GM11168 (cell line): ENCODE results near the gene ROCK2.
"Not testable (repeated sequence)": the region's sequence is repeated elsewhere in the genome, so short reads cannot be mapped to it uniquely, and the experiment has no call there.

Source experiments
- in situ Hi-C: fragments of 300-500 bp; cut with MboI; formaldehyde crosslinking; loops from one replicate; pipeline ENCODE4 v1.12.0; 2022; ENCODE audit warnings: low sequenced_read_pairs; ENCODE audit not compliant: unreplicated experiment

ROCK2 gene

DNA sequence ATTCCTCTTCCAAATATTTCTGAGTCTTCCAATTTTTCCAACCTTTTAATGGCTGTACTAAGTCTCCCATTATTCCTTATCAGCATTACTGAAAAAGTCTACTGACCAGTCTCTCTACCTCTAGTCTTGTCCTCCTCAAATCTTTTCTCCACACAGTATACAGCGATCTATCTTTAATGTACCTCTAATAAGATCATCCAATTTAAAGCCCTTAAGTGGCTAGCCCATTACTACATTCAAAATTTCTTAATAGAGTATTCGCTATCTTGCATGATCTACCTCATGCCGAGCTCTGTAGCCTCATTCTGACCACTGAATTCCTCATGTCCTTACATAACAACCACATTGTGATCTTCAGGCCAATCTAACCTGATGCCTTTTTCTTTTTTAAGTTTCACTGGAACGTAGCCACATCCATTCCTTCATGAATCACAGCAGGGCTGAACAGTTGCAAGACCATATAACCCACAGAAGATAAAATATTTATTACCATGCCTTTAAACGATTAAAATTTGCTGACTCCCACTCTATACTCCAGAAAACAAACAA, 131.3 kb downstream of the ROCK2 start:
- in situ Hi-C loops: no loop called here

DNA sequence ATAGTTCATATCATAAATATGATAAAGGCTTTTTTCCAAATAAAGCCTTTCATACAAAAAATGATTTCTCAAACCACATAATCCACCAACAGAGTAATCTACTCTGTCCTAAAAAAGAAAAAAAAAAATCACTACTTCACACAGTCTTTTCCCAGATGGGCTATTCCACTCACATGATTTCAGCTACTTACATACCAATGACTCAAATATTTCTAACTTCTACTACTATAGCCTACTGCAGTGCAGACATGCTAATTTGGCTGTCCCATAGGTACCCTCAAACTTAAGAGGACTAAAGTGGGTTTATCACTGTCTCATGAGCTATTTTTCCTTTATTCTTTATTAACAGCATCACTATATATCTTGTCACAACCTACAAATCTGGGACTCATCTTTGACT, 131.8 kb downstream of the ROCK2 start:
- in situ Hi-C loops: no loop called here

DNA sequence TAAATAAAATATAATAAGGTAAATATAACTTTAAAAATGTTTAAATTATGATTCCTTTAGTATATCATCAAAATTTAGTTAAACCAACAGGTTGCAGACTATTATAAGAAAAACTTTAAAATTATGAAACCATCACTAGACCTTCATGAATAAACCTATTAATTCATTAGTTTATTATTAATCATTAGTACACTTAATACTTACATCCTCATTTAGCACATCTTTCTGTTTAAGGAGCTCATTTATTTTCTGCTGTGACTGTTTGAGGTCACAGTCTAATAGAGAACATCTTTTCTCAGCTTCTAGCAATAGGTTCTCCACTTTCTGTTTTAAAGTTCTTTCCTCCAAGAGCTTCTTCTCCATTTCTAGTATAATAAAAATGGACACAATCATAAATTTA, 136.4 kb downstream of the ROCK2 start:
- in situ Hi-C loops: no loop called here

DNA sequence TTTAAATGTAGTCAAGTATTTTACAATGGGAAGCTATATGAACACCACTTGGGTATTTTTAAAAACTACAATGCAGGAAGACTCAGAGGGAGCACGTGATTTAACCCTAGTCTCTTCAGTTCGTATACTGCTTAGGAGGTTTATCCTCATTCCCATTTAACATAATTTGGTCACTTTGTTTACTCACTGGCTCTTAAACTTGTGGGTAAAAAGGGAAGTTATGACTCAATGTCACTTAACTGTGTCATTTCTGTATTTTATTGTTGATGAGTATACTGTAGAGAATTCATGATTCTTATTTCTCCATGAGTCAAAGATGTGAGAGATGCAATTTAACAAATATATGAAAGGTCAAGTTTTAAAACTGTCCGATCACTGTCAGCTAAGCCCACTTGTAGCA, 141.0 kb downstream of the ROCK2 start:
- in situ Hi-C loops: no loop called here

DNA sequence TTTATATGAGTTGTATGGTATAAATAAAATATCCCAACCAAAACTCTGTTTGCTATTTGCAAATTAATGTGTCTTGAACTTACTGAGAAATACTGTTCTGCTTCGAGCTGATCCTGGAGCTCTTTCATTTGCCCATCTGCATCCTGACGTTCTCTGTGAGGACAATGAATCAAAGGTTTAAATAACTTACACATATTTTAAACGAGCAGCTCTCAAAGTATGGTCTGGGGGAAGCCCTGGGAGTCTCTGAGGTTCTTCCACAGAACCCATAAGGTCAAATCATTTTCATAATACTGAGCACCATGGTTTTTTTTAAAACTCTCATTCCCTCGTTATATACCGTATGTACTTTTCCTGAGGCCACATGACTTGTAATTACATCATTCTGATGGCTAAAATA, 142.5 kb downstream of the ROCK2 start:
- in situ Hi-C loops: no loop called here

DNA sequence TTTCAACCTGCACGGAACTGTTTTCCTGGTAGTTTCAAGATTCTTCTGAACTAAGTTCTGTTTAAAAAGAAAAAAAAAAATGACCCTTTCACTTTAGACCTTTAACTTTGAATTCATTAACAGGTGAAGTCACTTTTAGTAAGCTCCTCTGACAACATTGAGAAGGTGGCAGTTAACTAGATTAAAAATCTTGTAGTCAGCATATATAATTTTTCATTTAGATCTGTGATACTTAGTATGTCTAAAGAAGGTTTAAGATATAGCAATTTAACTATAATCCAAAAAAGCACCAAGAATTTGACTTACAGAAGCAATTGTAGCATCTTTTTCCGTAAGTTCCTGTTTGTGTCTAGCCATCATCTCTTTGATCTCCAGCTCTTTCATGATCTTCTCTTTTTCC, 143.8 kb downstream of the ROCK2 start:
- in situ Hi-C loops: no loop called here

DNA sequence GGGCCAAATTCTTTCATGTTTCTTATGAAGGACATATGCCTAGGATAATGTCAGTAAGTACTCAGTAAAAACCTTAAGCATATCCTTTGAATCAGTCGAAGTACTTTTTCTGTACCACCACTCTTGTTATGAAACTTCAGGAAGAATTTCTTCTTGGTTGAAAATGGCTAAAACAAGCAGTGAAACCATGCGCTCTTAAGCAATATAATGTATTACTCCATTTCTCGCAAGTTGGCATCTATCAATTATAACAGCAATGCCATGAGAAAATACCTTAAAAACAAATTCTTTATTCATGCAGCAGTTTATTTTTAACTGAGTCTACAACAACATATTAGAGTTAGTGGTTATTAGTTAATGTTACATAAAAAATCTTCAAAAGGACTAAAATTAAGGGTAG, 148.2 kb downstream of the ROCK2 start:
- in situ Hi-C loops: no loop called here

DNA sequence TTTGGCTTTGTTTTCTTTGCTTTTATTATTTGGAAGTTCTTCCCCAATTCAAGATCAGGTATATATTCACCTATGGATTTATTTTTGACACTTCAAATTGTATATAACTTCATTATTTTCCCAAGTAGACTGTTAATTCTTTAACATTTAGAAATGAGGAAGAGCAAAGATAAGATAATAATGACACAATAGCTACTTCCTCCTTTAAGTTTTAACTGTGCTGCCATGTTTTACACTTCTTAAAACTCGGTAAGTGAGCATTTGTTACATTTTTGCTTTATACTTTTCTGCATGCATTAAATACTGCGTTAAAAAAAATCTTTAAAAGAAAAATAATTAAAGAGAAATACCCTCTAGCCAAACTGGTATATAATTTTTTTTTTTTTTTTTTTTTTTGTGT, 156.7 kb downstream of the ROCK2 start:
- in situ Hi-C loops: no loop called here

DNA sequence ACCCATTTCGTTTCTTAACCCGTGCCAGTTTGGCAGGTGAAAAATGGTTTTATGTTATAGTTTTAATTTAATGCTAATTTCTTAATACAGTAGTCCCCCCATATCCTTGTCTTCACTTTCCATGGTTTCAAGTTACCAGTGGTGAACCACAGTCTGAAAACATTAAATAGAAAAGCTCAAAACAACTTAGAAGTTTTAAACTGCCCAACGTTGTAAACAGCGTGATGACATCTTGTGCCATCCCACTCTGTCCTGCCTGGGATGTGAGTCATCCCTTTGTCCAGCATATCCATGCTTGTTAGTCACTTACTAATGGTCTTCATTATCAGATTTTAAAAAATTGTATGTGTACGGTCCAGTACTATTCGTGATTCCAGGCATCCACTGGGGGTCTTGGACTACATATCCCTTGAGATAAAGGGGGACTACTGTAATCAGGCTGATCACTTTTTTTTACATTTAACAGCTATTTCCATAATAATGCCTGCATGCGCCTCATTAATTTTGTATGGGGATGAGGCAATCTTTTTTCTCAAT, 157.3 kb downstream of the ROCK2 start:
- in situ Hi-C loops: no loop called here

DNA sequence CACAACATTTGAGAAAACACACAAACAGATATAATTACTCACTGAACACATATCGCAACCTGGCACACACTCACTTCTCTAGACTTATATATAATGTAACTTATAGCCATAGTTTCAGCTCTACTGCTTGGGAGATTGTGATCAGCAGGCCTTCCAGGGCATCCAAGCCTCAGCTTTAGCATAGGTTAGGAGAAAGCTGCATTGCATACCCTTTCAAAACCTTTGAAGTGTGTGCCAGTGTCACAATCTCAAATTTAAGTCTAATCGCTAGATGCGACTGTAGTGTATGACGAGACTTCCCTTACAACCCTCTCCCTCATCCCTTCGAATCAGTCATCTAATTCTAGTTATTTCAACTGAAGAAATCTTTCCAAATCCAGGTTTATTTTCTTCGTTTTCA, 158.3 kb downstream of the ROCK2 start:
- in situ Hi-C loops: no loop called here

DNA sequence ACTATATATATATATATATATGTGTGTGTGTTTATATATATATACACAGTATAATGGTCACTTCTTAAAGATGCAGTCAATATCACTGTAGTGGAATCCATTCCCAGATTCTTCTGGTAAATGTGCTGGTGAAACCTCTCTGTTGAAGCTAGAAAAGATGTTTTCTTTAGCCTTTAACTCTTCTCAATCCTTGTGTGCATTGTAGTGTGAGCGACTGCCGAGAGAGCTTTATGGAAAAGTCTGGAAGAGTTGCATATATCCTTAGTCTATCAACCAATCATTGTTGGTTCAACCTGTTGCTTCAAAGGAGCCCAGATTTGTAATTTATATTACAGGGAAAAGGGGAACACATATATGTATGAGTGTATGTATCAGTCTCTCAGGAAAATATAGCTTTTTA, 161.5 kb downstream of the ROCK2 start:
- in situ Hi-C loops: no loop called here

DNA sequence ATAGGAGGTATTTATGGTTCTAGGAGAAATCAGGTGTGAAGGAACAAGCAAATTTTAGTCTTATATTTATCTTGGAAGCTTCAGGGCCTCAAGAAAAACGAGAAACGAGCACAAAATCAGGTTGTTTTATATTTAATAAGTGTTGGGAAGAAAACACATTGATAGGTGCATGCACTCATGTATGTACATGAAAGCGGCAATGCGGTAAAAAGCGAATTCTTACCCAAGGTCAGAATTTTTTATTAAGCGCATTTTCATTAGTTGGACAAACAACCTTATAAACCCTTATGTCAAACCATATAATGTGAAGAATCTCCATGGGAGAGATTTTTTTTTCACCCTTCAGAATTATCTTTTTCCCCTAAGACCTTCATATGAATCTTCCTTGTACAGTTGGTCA, 163.8 kb downstream of the ROCK2 start:
- in situ Hi-C loops: no loop called here

DNA sequence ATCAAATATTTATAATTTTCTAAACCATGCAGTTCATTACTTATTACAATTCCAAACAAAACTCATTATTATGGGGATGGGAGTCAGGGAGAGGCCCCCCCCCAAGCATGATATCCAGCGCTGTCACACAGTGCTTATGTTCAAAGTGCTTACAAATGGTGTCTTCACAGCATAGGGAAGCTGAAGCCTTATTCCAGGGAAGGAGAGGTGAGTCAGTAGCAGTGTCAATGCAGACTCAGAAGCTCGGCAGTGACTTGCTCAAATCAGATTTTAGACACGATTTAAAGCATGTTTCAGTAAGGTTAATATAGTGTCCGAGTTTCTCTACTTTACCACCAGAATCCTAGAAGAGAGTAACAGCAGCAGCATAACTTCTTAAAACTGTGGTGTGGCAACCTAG, 164.5 kb downstream of the ROCK2 start:
- in situ Hi-C loops: no loop called here

DNA sequence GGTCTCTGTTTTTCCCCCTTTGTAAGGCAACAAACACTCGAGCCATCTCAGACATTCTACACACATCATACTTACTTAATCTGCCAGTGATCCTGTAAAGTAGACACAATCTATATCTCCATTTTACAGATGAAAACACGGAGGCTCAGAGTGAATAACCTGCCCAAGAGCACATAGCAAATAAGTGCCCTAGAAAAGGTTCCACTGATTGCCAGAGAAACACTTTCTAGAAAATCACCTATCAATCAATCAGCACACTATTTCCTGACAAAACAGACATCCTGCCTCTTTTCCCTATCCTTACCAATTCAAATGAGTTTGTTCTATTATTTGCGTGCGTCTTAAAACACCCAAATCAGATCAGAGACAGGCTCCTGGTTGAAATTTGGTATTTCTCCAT, 165.2 kb downstream of the ROCK2 start:
- in situ Hi-C loops: no loop called here

DNA sequence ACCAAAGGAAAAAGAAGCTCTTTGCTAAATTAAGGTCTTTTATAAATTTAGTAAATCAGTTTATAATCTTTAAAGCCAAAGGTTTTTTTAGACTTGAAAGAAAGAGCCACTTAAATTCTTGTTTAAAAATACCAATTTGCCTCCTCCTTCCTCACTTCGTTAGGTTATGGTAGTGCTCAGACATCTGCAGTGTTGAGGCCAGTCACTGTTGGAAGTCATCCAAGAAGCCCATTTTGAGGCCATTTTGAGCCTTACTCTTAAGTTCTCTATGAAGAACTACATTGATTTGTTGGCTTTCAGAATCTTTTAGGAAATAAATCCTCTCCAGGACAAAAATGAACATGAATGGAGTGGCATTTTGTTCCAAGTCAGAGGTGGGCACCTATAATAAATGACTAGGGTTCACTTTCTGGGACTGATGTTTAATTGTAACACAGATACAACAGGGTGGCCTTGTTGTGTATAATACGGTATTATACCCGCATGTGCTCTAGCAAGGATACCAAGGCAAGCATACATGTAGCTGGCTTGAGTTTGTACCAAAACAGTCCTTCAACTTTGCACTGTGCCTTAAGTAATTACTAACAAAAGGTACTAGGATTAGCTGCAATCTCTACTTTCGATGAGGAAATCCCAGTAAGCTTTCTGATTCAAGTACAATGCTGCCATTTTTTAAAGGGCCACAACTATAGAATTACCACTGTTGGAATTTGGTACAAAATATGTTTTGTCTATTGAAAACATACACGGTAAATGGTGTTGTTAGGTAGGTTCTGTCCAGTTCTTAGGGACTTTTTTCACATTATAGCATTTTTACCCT, 166.4 kb downstream of the ROCK2 start:
- in situ Hi-C loops: no loop called here

DNA sequence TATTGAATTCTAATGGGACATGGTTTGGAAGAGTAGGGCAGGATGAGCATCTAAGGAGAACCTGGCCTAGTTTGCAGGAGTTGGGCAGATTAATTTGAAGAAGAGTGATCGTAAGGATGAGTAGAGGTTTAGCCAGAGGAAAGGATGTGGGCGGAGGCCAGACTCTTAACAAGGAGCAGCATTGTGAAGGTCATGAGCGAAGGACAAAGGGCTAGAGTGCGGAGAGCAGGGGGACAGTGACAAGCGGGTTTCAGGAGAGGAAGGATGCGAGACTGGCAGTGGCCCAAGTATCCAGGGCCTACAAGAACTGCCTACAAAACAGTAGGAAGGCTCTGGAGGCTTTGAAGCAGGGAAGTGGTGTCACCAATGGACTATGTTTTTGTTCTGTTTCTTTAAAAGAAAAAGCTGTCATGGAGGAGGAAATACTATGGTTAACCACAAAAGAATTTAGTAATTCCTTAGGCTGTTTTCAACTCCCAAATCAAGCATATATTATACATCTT, 169.1 kb downstream of the ROCK2 start:
- in situ Hi-C loops: no loop called here

DNA sequence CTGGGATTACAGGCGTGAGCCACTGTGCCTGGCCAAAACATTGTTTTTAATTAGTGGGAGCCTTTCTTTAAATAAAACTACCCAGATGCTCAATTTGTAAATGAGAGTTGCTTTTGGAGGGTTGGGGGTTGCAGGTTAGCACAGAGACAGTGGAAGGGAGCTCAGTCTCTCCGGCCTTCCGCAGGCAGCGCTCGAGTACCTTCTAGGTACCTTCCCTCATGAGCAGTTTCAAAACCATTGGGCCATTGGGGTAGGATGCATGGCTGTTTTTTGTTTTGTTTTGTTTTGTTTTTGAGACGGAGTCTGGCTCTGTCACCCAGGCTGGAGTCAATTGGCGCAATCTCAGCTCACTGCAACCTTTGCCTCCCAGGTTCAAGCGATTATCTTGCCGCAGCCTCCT, 170.2 kb downstream of the ROCK2 start:
- in situ Hi-C loops: no loop called here

DNA sequence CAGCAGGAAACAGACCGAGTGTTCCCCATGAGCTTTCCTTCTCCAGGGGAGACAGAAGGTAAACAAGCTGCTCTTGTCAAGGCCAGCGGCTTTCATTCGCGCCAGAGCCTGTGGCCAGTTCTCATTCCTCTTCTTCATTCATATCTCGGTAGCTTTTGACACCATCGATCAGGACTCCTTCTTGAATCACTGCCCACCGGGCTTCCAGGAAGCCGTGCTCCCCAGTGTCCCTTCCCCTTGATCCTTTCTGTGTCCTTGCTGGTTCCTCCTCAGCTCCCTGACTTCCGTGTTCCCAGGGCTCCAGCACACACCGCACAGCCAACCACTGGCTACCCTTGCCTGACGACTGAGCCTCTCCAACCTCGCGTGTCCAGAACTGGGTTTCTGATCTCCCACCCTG, 175.1 kb downstream of the ROCK2 start:
- in situ Hi-C loops: no loop called here

DNA sequence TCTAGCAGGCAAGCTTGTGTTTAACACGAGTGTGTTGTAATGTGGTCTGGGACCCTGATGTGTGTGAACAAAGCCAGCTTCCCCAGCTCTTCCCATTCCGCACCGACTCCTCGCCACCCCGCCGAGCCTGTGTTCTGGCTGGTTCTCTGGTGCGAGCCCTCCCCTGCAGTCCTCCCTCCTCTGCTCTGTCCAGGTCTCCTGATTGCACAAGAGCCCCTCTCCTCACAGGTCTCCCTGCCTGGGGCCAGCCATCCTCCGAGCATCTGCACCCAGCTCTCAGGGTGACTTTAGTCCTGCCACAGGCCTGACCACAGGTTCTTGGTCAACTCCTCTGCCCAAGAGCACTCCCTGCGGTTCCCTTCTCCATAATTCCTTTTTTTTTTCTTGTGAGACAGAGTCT, 175.9 kb downstream of the ROCK2 start:
- in situ Hi-C loops: no loop called here

DNA sequence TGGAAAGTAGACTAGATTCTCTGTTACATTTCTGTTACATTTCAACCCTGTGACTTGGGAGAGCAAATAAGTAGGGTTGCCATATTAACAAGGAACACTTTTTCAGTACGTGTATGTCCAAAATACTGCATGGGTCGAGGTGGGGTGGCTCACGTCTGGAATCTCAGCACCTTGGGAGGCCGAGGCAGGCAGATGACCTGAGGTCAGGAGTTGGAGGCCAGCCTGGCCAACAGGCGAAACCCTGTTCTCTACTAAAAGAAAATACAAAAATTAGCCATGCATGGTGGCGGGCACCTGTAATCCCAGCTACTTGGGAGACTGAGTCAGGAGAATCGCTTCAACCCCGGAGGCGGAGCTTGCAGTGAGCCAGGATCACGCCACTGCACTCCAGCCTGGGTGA, 178.0 kb downstream of the ROCK2 start:
- in situ Hi-C loops: no loop called here

DNA sequence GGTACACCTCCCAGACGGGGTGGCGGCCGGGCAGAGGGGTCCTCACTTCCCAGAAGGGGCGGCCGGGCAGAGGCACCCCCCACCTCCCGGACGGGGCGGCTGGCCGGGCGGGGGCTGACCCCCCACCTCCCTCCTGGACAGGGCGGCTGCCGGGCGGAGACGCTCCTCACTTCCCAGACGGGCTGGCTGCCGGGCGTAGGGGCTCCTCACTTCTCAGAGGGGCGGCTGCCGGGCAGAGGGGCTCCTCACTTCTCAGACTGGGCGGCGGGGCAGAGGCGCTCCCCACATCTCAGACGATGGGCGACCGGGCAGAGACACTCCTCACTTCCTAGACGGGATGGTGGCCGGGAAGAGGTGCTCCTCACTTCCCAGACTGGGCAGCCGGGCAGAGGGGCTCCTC, 179.4 kb downstream of the ROCK2 start:
- in situ Hi-C loops: not testable (repeated sequence)
